SK-N-MC (cell line): Measurements from ENCODE around the gene RETNLB.

Source experiments
- DNase-seq: peaks from one replicate; pipeline ENCODE4 v3.0.0-alpha.2; 2011; ENCODE audit warnings: low read depth, low spot score
- H3K27ac ChIP-seq: fragments of 200-600 bp; sonication (generic); 2 replicates; pipeline ENCODE4 v1.5.1; 2016; ENCODE audit warnings: mixed run types
- H3K36me3 ChIP-seq: fragments of 200-600 bp; sonication (generic); 2 replicates; pipeline ENCODE4 v1.6.1; 2017; ENCODE audit warnings: antibody characterized with exemption, low read length, mixed read lengths; ENCODE audit not compliant: insufficient read depth
- H3K4me3 ChIP-seq: fragments of 200-600 bp; sonication (generic); 2 replicates; pipeline ENCODE4 v1.5.1; 2016
- H3K9ac ChIP-seq: fragments of 200-600 bp; sonication (generic); 2 replicates; pipeline ENCODE4 v1.8.0; 2017; ENCODE audit warnings: mixed run types, mixed read lengths; ENCODE audit not compliant: insufficient read length
- H3K9me3 ChIP-seq: fragments of 200-600 bp; sonication (generic); 2 replicates; pipeline ENCODE4 v1.6.1; 2017; ENCODE audit warnings: low read depth, mild to moderate bottlenecking, antibody characterized with exemption, low read length, moderate library complexity, mixed read lengths
- EZH2 ChIP-seq: fragments of 200-600 bp; sonication (generic); IDR thresholded peaks from one replicate; pipeline ENCODE4 v1.6.1; 2017; ENCODE audit warnings: antibody characterized with exemption
- FOXP2 ChIP-seq: optimal IDR thresholded peaks from 2 replicates; pipeline ENCODE3; 2011; ENCODE audit warnings: mild to moderate bottlenecking, moderate library complexity; ENCODE audit not compliant: insufficient read depth; ENCODE audit errors: extremely low read length, control extremely low read depth
- POLR2AphosphoS5 ChIP-seq: IDR thresholded peaks from 2 replicates; pipeline ENCODE4 v1.6.1; 2012; ENCODE audit warnings: mild to moderate bottlenecking, low read depth, low read length, borderline replicate concordance

The RETNLB gene

GRCh38 chr3:108757404-108757982 is at the start of gene RETNLB:
Gene RETNLB (minus strand): TSS chr3:108757410. CDS start chr3:108757185, 225 bp downstream.
- Histone ChIP-seq H3K9me3 (no peaks in the 10 kb centered on the region), H3K4me3 (no peak within 1 kb of the TSS), H3K36me3 (no peaks in the 10 kb centered on the region), H3K27ac (no peak within 1 kb of the TSS), H3K9ac (no peak within 1 kb of the TSS)
- no peak for TF ChIP-seq EZH2
- no peak for TF ChIP-seq POLR2AphosphoS5
- TF ChIP-seq FOXP2, result no peak
- no peak for DNase-seq

DNA sequence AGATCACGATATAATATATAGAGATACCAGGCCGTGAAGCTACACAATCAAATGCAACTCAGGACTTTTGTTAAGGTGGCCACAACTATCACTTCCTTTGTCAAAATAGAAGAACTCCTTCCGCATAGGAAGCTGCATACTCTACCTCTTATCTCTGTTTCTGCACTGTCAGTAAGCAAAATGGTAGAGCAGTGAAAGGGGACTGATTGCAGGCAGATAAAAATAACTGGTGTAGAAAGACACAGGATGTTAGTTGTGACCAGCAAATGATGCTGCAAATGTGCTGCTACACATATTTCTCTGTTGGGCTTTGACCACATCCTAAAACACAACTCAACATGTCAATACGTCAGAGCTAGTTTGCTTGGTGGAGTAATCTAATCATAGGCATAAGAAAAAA is 49.1 kb upstream of the RETNLB start:
- no peaks in the 10 kb centered on the region for H3K9me3 ChIP-seq
- H3K27ac ChIP-seq, result no peak overlapping the region
- no peak for TF ChIP-seq FOXP2
- TF ChIP-seq POLR2AphosphoS5, result no peak
- TF ChIP-seq EZH2, result no peak
- no peaks in the 10 kb centered on the region for H3K36me3 ChIP-seq
- DNase-seq, result no peak
- H3K4me3 ChIP-seq, result no peak overlapping the region
- no peak overlapping the region for H3K9ac ChIP-seq

DNA sequence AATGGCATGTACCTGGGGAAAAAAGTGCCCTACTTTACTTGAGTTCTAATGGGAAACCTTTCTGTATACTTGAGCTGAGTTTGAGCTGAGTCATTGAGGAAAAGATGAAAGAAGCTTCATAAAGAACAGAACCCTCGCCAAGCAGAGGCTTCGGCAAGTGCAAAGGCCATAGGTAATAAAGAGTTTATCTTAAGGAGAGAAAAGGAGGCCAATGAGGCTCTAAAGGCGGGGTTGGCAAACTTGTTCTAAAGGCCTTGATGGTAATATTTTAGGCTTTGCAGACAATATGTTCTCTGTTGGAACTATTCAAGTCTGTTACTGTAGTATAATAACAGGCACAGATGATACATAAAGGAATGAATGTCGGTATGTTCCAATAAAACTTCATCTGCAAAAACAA is 47.8 kb upstream of the RETNLB start:
- Histone ChIP-seq H3K27ac (no peak overlapping the region), H3K9me3 (no peaks in the 10 kb centered on the region), H3K9ac (no peak overlapping the region), H3K36me3 (no peaks in the 10 kb centered on the region), H3K4me3 (no peak overlapping the region)
- no peak for TF ChIP-seq POLR2AphosphoS5
- TF ChIP-seq FOXP2, result no peak
- no peak for TF ChIP-seq EZH2
- DNase-seq, result no peak

DNA sequence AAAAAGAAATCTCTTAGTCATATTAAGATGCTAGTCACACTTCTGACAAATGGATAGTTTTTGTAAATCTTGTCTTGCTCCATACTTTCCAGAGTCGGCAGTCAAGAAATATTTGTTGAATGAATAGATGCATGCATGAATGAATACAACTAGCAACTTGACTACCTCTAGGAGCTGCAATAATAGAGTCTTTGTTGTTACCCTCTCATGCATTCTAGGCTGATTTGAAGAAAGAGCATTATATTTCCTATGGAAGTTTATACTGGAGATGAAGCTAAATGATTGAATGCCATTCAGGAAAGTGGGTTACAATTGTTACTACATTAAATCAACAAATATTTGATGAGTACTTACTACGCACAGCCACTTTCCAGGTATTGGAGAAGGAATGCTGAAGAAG is 47.2 kb upstream of the RETNLB start:
- TF ChIP-seq POLR2AphosphoS5, result no peak
- no peak for TF ChIP-seq FOXP2
- TF ChIP-seq EZH2, result no peak
- Histone ChIP-seq H3K9me3 (no peaks in the 10 kb centered on the region), H3K4me3 (no peak overlapping the region), H3K9ac (no peak overlapping the region), H3K36me3 (no peaks in the 10 kb centered on the region), H3K27ac (no peak overlapping the region)
- no peak for DNase-seq

DNA sequence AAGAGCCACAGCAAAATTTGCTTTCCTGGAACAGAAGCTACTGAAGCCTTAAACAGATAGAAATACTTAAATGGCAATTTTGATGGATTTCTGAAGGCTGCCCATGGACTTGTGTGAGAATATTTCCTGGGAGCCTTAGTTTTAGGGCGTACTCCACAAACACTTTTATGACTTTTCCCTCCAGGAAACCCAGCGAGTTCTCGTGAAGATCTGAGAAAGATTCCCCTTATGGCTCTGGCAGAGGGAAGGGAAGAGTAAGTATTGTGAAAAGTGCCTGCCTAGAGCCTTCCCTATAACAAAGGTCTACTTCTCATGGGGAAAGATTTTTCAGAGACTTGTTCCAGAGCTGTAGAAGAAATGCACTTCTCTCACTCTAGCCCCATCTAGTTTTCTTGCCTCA is 34.3 kb upstream of the RETNLB start:
- no peak overlapping the region for H3K9ac ChIP-seq

DNA sequence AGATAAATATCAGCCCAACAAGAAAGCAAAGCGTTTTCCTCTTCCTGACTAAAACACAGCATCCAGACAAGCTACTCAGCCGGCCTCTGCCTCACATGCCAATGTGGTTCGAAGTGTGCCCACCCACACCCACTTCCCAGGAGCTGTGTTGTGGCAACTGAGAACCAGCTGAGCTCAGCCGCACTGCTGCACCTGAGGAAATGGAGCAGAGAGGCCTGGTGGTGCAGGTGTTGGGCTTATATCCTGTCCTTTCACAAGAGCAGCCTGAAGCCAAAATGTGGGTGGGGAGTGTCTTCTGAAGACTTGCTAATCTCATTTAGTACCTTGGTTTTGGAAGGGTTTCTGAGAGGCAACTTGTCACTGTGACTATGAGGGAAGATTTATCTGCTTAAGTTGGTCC is 23.0 kb upstream of the RETNLB start:
- Histone ChIP-seq H3K9me3 (no peaks in the 10 kb centered on the region), H3K9ac (no peak overlapping the region), H3K36me3 (no peaks in the 10 kb centered on the region), H3K27ac (no peak overlapping the region), H3K4me3 (no peak overlapping the region)
- DNase-seq, result no peak
- no peak for TF ChIP-seq POLR2AphosphoS5
- TF ChIP-seq FOXP2, result no peak
- TF ChIP-seq EZH2, result no peak

More for the DNA sequence above, 34.3 kb upstream of the RETNLB start:
- no peaks in the 10 kb centered on the region for H3K9me3 ChIP-seq
- no peak for DNase-seq
- TF ChIP-seq POLR2AphosphoS5, result no peak
- no peak for TF ChIP-seq FOXP2
- TF ChIP-seq EZH2, result no peak
- no peak overlapping the region for H3K4me3 ChIP-seq
- H3K36me3 ChIP-seq, result no peaks in the 10 kb centered on the region
- no peak overlapping the region for H3K27ac ChIP-seq

DNA sequence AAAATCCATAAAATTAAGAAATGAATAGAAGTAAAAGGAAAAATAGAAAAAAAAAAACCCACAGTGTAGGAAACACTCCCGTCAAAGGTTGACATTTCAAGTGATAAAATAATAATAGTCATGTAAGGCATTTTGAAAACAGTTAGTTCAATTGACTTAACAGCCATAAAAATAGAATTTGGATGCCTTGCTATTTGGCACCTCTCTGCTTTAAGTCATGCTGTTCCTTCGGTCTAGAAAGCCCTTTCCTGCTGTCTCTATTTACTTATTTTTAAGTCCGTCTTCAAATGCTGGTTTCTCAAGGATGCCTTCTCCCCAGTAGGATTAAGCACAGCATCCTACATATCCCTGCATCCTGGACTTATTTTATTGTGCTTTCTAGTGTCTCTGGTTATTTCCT is 22.3 kb upstream of the RETNLB start:
- DNase-seq, result no peak
- TF ChIP-seq EZH2 (no peak), FOXP2 (no peak), POLR2AphosphoS5 (no peak)
- Histone ChIP-seq H3K9ac (no peak overlapping the region), H3K4me3 (no peak overlapping the region), H3K9me3 (no peaks in the 10 kb centered on the region), H3K27ac (no peak overlapping the region), H3K36me3 (no peaks in the 10 kb centered on the region)

DNA sequence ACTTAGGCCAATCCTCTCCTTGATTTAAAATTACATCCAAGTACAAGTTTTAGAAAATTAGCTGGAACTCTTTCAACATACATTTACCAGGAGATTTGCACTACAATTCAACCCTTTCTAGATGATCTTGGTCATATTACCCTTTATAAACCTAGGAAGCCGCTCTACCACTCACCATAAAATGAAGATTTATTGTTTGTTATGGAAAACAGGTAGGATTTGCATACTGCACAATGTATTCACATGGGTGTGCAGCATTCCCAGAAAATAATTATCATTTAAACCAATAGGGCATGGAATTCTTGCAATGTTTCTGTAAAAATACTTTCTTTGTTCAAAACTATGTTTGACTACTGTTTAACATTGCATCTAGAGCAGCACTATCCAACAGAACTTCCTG is 18.4 kb upstream of the RETNLB start:
- Histone ChIP-seq H3K27ac (no peak overlapping the region), H3K9ac (no peak overlapping the region), H3K4me3 (no peak overlapping the region), H3K9me3 (no peaks in the 10 kb centered on the region), H3K36me3 (no peaks in the 10 kb centered on the region)
- TF ChIP-seq FOXP2, result no peak
- TF ChIP-seq EZH2, result no peak
- TF ChIP-seq POLR2AphosphoS5, result no peak
- no peak for DNase-seq

DNA sequence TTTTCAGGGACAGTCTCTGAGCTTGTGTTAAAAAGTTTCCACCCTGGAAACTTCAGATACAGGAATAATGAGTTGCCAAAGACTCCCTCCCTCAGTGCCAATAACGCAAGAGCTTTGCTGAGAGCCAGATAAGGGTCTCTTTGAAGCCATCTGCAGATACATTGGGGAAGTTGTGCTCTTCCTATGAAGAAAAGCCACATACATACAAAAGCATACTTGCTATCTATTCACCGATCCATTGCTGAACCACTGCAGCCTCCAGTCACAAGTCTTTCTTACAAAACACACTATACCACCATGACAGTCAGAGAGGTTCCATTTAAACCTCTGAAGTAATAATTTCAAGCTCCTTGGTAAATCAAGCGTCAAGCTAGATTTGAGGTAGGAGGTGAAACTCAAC is 10.0 kb upstream of the RETNLB start:
- H3K9me3 ChIP-seq, result no peaks in the 10 kb centered on the region
- H3K9ac ChIP-seq, result no peak overlapping the region
- DNase-seq, result no peak
- no peak overlapping the region for H3K27ac ChIP-seq
- no peaks in the 10 kb centered on the region for H3K36me3 ChIP-seq
- no peak overlapping the region for H3K4me3 ChIP-seq
- TF ChIP-seq POLR2AphosphoS5 (no peak), EZH2 (no peak), FOXP2 (no peak)
